ENCODE data around the gene GDPD5. TPM values are rescaled to one million over a fixed set of nuclear protein-coding genes. Genes with fewer than 3 reads are reported as not detected.

The GDPD5 gene
- total RNA-seq, 4 donors from 2014 or later, result 9.6 to 52.9 (median 28.2) TPM

- Histone ChIP-seq H3K36me3 (no peaks in the 10 kb centered on the region), H3K9me3 (no peaks in the 10 kb centered on the region), H3K27ac (no peak overlapping the region), H3K27me3 (no peaks in the 10 kb centered on the region), H3K4me3 (no peak overlapping the region), H3K4me1 (no peaks in the 10 kb centered on the region)
- DNase-seq, result no peak
- no peak for TF ChIP-seq POLR2A (IDR thresholded peaks at IDR 0.05)
- TF ChIP-seq CTCF (IDR thresholded peaks at IDR 0.05), result no peak
- intact Hi-C loops (cut with DNase I; ENCODE audit: low total_unique reads), result no loop called here
These were observed 137.9 kb downstream of the GDPD5 start for GRCh38 chr11:75387736-75388294.

- Histone ChIP-seq H3K27me3 (no peaks in the 10 kb centered on the region), H3K4me1 (no peaks in the 10 kb centered on the region), H3K4me3 (no peak overlapping the region), H3K27ac (no peak overlapping the region), H3K9me3 (no peaks in the 10 kb centered on the region), H3K36me3 (no peaks in the 10 kb centered on the region)
- TF ChIP-seq CTCF (IDR thresholded peaks at IDR 0.05), result no peak
- no peak for TF ChIP-seq POLR2A (IDR thresholded peaks at IDR 0.05)
- no peak for DNase-seq
- intact Hi-C loops (cut with DNase I; ENCODE audit: low total_unique reads), result no loop called here
These were observed 138.7 kb downstream of the GDPD5 start for GRCh38 chr11:75386942-75387630.

Small RNA genes lying within 50 kb of the gene (small RNA-seq; reads per million reads assigned to genes)
- gene SNORD15A (not detected), gene SNORD15B (129 reads per million, percentile 94 among the genes with 10 or more reads in this experiment)

Other genes starting within 250 kb of the GDPD5 start
- gene ARRB1, start 174.3 kb downstream of the GDPD5 start, total RNA-seq, result 10 to 100 TPM; 23.1 to 61.8 (median 44.8) TPM
- gene RPS3, start 126.4 kb downstream of the GDPD5 start, total RNA-seq, result 1,000 to 10,000 TPM; 1,322 to 4,168 (median 2,484) TPM
- gene KLHL35, start 92.7 kb downstream of the GDPD5 start, total RNA-seq, result 1 to 10 TPM in 1 of 4 donors, not detected in 3; 2.5 TPM
- gene SERPINH1, start 36.3 kb upstream of the GDPD5 start, total RNA-seq, result 100 to 1,000 TPM; 134 to 847 (median 280) TPM
- 10 to 100 TPM in 3 of 4 donors, 1 to 10 TPM in 1; 7.9 to 22.1 (median 14.4) TPM for gene MAP6, start 143.1 kb upstream of the GDPD5 start, total RNA-seq
- under 1 TPM in 2 of 4 donors, not detected in 2; 0.29 to 0.62 TPM for gene MOGAT2, start 191.9 kb upstream of the GDPD5 start, total RNA-seq
- 1 to 10 TPM in 2 of 4 donors, under 1 TPM in 1, not detected in 1; 0.29 to 1.5 (median 1.5) TPM for gene DGAT2, start 242.8 kb upstream of the GDPD5 start, total RNA-seq

Data from uterus (tissue), 4 donors.